IPS DF 6.9 (cell line): Measurements from ENCODE around the gene TCF7L2.

ENCODE experiments used
- DNase-seq: peaks from one replicate; pipeline ENCODE4 v3.0.0-alpha.2; 2013; ENCODE audit warnings: low read depth, low spot score
- H3K27ac ChIP-seq: one replicate; pipeline ENCODE4 v1.5.1; 2013; ENCODE audit warnings: low read length, control low read depth
- H3K27me3 ChIP-seq: 2 replicates; pipeline ENCODE4 v1.6.1; 2013; ENCODE audit warnings: mild to moderate bottlenecking, low read length; ENCODE audit not compliant: control insufficient read depth, insufficient read depth
- H3K36me3 ChIP-seq: 2 replicates; pipeline ENCODE4 v1.6.1; 2013; ENCODE audit warnings: low read length; ENCODE audit not compliant: control insufficient read depth, insufficient read depth
- H3K4me1 ChIP-seq: 2 replicates; pipeline ENCODE4 v1.6.1; 2013; ENCODE audit warnings: low read length; ENCODE audit not compliant: control insufficient read depth, insufficient read depth
- H3K4me3 ChIP-seq: 2 replicates; pipeline ENCODE4 v1.5.1; 2013; ENCODE audit warnings: mild to moderate bottlenecking, low read length
- H3K9me3 ChIP-seq: 2 replicates; pipeline ENCODE4 v1.6.1; 2013; ENCODE audit warnings: low read length, inconsistent platforms; ENCODE audit not compliant: control insufficient read depth, insufficient read depth
- WGBS: extraction: QIAGEN DNeasy Blood & Tissue Kit; methylation state at CpG from one replicate; pipeline ENCODE4 v1.1.7; 2013; ENCODE audit warnings: mixed read lengths, missing lambda C conversion rate; ENCODE audit not compliant: insufficient read length, insufficient coverage; 5-methylcytosine and 5-hydroxymethylcytosine counted together

Gene TCF7L2

DNA sequence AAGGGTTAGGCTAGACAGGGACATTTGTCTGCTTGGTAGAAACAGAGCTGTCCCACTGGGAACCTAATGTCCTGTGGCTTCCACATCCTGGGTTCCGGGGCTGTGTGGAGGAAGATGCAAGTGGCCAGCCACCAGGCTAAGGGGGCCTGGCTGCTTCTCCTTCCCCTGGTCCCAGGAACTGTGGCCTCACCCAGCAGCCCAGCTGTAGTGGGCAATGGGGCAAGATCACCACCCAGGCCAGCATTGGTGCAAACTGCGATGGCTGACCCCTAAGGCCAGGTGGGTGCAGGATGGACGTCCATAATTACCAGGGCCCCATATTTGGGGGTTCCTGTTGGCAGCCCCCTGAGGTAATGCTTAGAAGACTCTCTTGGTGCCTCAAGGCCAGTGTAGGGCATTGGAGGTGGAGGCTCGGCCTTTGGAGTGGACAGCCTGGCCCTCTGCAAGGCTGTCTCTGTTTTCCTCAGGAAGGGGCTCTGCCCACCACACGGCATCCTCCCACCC is 226.7 kb downstream of the TCF7L2 start:
- WGBS = no CpG with 5 or more reads among the region's 5 CpGs
- Histone ChIP-seq H3K27ac (no peak overlapping the region), H3K27me3 (no peaks in the 10 kb centered on the region), H3K9me3 (no peaks in the 10 kb centered on the region), H3K4me3 (no peak overlapping the region), H3K4me1 (peaks cover 4% of the 10 kb centered on the region; the same call in 1 of the 2 replicates), H3K36me3 (no peaks in the 10 kb centered on the region)
- no peak for DNase-seq

DNA sequence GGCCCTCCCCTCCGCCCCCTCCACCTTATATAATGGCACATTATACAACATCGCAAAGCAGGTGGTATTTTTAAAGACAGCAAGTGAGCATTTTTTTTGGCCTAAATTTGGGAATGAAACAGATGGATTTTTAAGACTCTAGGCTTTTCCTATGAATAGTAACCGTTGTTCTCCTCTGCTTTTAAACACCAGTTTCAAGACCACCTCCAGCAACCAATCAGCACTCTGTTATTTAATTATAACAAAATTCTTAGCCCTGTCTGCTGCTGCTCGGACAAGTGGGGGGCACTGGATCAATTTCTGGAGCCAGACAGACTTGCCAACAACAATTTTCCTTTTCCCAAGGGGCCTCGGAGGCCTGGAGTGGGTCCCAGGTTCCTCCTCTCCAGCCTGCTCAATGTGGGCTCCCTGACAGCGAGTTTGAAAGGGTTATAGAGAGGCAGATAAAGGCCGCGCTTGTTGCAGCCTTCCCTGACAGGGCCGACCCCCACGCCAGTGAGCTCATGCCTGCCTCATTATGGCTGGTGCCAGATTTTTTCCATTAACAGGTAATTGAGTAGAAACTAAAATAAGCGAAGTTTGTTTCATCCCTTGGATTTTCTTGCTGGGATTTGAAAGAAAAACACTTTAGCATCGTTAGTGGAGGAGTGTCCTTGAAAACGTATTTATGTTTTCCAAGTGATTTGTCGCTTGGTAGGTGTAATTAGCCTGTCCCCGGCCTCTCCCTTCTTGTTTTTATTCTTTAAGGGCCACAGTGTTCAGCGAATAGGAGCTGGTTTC is 227.3 kb downstream of the TCF7L2 start:
- peaks cover 4% of the 10 kb centered on the region; the same call in 1 of the 2 replicates for H3K4me1 ChIP-seq
- WGBS = no CpG with 5 or more reads among the region's 16 CpGs
- H3K36me3 ChIP-seq = no peaks in the 10 kb centered on the region
- no peak overlapping the region for H3K4me3 ChIP-seq
- H3K27me3 ChIP-seq = no peaks in the 10 kb centered on the region
- no peak overlapping the region for H3K27ac ChIP-seq
- no peak for DNase-seq
- H3K9me3 ChIP-seq = no peaks in the 10 kb centered on the region

DNA sequence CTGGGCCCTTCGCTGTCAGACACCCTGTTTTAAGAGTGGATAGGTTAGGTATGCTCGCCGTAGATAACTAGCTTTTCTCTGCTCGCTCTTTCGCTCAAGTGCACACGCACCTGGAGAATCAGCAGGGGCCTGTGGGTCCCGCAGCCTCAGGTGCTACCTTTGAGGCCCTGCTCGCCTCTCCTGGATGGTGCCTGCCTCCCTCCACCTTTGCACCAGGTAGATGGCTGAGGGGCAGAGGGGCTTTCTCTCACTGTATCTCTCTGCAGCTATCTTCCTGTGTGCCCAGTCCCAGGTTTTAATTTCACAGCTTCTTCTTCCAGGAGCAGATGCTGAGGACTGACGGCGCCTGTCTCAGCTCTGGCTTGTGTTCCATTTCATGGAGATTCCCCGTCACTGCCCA is 227.9 kb downstream of the TCF7L2 start:
- WGBS = no CpG with 5 or more reads among the region's 11 CpGs

DNA sequence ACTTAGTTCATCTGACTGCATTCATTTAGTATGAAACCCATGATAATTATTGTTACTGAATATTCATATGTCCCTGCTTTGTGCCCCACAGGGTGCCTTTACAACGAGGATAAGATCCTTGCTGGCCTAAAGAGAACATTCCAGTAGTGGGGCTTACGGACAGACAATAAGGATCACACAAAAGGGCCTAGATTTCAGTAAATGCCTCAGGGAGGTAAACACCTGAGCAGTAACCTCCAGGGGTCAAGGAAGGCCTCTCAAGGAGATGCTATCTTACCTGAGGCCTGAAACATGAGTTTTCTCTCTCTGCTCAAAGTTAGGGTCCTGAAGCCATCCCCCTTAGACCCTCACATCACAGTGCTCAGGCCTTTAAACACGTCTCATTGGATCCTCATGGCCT is 228.7 kb downstream of the TCF7L2 start:
- no CpG with 5 or more reads among the region's 3 CpGs for WGBS
- peaks cover 4% of the 10 kb centered on the region; the same call in 1 of the 2 replicates for H3K4me1 ChIP-seq
- H3K36me3 ChIP-seq = no peaks in the 10 kb centered on the region
- H3K9me3 ChIP-seq = no peaks in the 10 kb centered on the region
- no peak overlapping the region for H3K27ac ChIP-seq
- no peak for DNase-seq
- no peak overlapping the region for H3K4me3 ChIP-seq
- H3K27me3 ChIP-seq = no peaks in the 10 kb centered on the region

More for the DNA sequence above, 227.9 kb downstream of the TCF7L2 start:
- Histone ChIP-seq H3K27ac (no peak overlapping the region), H3K9me3 (no peaks in the 10 kb centered on the region), H3K4me3 (no peak overlapping the region), H3K4me1 (peaks cover 4% of the 10 kb centered on the region; the same call in 1 of the 2 replicates), H3K36me3 (no peaks in the 10 kb centered on the region), H3K27me3 (no peaks in the 10 kb centered on the region)
- DNase-seq = no peak

DNA sequence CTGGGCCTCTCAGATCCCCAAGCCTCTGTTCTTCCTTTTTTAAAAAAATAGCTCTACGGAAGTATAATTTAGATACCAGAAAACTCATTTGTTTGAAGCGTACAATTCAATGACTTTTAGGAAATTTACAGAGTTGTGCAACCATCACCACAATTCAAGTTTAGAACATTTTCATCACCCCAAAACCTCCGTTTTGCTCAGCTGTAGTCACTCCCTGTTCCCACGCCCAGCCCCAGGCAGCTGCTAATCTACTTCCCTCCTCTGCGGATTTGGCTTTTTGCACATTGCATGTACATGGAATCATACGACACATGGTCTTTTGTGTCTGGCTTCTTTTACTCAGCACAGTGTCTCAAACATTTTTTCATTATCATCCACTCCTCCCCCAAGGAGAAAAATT is 229.2 kb downstream of the TCF7L2 start:
- H3K4me3 ChIP-seq = no peak overlapping the region
- H3K9me3 ChIP-seq = no peaks in the 10 kb centered on the region
- H3K36me3 ChIP-seq = no peaks in the 10 kb centered on the region
- WGBS = no CpG with 5 or more reads among the region's 6 CpGs
- H3K4me1 ChIP-seq = peaks cover 4% of the 10 kb centered on the region; the same call in 1 of the 2 replicates
- H3K27me3 ChIP-seq = no peaks in the 10 kb centered on the region
- DNase-seq = no peak
- no peak overlapping the region for H3K27ac ChIP-seq

DNA sequence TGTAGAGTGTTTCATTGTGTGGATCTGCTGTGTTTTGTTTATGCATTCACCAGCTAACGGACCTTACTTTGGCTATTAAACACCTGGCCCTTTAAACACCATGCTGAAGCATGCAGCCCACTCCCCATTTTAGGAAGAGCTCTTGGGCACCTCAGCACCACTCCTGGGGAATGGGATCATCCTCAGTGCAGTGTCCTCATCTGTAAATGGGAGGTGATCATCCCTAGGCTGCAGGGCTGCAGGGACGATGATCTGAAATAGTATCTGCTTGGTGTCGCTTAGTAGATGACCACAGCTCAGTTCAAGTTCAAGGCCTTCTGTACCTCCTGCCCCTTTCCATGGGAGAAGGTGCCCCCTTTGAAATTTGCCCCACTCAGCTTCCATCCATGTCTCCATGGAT is 229.9 kb downstream of the TCF7L2 start:
- no CpG with 5 or more reads among the region's 3 CpGs for WGBS
- H3K27ac ChIP-seq = no peak overlapping the region

DNA sequence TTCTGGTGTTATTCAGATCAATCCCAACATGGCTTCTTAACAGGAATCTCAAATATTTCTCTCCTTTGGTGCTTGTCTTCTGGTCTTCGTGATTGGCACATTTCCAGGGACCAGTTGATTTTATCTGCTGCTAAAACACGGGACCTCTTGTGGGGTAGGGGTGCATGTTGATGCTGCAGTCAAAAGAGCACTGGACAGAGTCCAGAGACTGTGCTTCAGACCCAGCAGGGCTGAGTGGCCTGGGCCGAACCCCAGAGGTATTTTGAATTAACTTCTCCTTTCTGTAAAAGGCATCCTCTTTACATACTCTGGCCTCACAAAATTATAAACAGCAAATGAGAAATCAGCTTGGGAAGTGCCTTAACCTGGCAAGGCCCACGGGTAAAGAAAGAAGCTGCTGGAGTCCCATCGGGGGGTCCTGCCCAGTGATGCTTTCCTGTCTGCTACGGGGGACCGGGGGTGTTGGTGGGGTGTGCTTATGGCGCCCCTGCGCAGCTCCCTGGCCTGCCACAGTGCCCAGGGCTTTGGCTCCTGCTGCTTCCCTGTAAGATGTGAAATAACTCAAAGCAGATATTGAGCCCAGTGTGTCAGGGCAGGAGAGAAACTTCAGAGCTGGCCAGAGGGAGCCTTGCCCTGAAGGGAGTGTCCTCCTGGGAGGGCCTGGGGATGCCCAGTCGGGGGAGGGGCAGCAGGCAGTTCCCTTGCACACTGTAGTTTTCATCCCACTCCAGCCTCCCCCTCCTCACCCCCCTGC is 230.5 kb downstream of the TCF7L2 start:
- no peak overlapping the region for H3K4me3 ChIP-seq
- no CpG with 5 or more reads among the region's 10 CpGs for WGBS
- peaks cover 4% of the 10 kb centered on the region; the same call in 1 of the 2 replicates for H3K4me1 ChIP-seq
- H3K27me3 ChIP-seq = no peaks in the 10 kb centered on the region
- H3K27ac ChIP-seq = no peak overlapping the region
- no peak for DNase-seq
- H3K36me3 ChIP-seq = no peaks in the 10 kb centered on the region
- no peaks in the 10 kb centered on the region for H3K9me3 ChIP-seq

More for the DNA sequence above, 229.9 kb downstream of the TCF7L2 start:
- Histone ChIP-seq H3K27me3 (no peaks in the 10 kb centered on the region), H3K36me3 (no peaks in the 10 kb centered on the region), H3K9me3 (no peaks in the 10 kb centered on the region), H3K4me1 (peaks cover 4% of the 10 kb centered on the region; the same call in 1 of the 2 replicates), H3K4me3 (no peak overlapping the region)
- no peak for DNase-seq

DNA sequence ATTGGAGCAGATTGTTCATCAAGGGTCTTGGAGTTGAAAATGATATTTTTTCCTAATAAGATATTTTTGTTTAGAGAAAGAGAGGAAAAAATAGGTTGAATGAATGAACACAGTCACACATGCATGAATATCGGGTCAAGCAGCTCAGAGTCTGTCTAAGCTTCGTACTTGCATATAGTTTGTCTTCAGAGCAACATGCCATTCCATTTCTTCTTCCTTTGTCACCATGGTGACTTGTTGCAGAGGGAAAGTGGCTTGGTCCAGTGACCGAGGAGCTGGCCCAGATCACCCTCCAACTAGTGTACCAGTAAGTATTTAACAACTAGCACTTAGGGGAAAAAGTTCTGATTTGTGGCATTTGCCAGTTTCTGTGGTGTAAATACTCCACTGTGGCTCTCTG is 232.1 kb downstream of the TCF7L2 start:
- no peak for DNase-seq
- Histone ChIP-seq H3K27me3 (no peaks in the 10 kb centered on the region), H3K27ac (no peak overlapping the region), H3K9me3 (no peaks in the 10 kb centered on the region), H3K4me3 (no peak overlapping the region), H3K4me1 (peaks cover 4% of the 10 kb centered on the region; the same call in 1 of the 2 replicates), H3K36me3 (no peaks in the 10 kb centered on the region)
- no CpG with 5 or more reads among the region's 3 CpGs for WGBS

DNA sequence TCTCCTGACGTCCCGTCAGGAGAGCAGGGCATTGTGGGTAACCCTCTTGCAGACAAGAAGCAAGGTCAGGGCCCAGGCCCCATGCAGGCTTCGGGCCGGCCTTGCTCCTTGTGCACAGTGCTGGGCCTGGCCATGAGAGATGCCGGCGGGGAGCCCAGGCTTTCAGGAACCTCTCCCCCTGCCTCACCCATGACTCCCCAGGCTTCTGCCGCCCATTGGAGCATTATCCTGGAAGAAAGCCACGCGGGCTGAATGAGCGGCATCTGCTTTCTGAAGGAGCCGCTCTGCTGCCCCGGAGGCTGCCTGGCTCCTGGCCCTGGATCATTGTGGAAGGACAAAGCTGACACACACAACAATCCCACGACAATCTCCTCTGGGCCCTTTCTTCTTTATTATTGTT is 233.5 kb downstream of the TCF7L2 start:
- WGBS = no CpG with 5 or more reads among the region's 13 CpGs
- no peaks in the 10 kb centered on the region for H3K9me3 ChIP-seq
- no peak overlapping the region for H3K4me3 ChIP-seq
- H3K27me3 ChIP-seq = no peaks in the 10 kb centered on the region
- no peak overlapping the region for H3K27ac ChIP-seq
- peaks cover 4% of the 10 kb centered on the region; the same call in 1 of the 2 replicates for H3K4me1 ChIP-seq
- DNase-seq = no peak
- H3K36me3 ChIP-seq = no peaks in the 10 kb centered on the region

DNA sequence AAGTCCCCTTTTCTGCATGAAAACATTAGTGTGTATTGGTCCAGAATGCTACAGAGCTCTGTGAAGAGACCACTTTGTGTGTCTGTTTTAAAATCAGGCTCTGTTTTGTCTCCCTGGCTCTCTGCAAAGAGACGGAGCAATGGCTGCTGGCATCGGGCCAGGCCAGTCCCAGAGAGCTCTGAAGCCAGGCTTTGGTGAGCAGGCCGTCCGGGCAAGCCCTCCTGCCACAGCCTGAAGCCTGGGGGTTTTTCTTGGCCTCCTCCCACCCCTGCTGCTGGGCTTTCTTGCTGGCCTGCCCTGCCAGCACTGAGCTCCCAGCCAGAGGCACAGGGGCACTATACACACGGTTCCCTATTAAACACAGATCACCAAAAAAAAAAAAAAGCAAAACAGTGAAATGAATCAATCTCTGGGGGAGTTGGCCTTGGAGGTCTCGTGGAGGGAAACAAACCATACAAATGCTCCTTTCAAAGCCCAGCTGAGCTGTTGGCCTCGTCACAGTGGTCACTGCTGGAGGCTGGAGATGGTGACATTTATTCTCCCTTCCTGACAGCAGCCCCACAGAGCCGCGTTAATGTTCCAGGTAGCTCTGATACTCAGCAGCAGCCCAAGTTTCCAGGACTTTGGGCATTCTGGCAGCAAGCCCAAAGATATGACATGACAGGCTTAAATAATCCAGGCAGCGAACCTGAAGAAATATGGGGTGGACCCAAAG is 237.2 kb downstream of the TCF7L2 start:
- Histone ChIP-seq H3K9me3 (no peaks in the 10 kb centered on the region), H3K4me1 (no peaks in the 10 kb centered on the region), H3K27ac (no peak overlapping the region), H3K27me3 (no peaks in the 10 kb centered on the region), H3K4me3 (no peak overlapping the region), H3K36me3 (no peaks in the 10 kb centered on the region)
- no peak for DNase-seq
- no CpG with 5 or more reads among the region's 10 CpGs for WGBS
